Epithelial cell of esophagus (primary cell): Measurements from ENCODE around the gene PHF24.
"Not testable (repeated sequence)": the region's sequence is repeated elsewhere in the genome, so short reads cannot be mapped to it uniquely, and the experiment has no call there.

Experiments
- DNase-seq: peaks from one replicate; pipeline ENCODE4 v3.0.0; 2010; ENCODE audit warnings: low read depth
- H3K4me3 ChIP-seq: 2 replicates; pipeline ENCODE4 v1.5.1; 2011; ENCODE audit warnings: mild to moderate bottlenecking, low read length, control low read depth
- TF ChIP-seq, protein P1 (sequence below): IDR thresholded peaks from 2 replicates; pipeline ENCODE4 v1.5.1; 2011; ENCODE audit warnings: low read depth, mild to moderate bottlenecking, low read length, control low read depth, inconsistent platforms; ENCODE audit not compliant: insufficient read depth; ENCODE audit errors: missing control alignments

The PHF24 gene

GRCh38 chr9:34999576-34999975 is 41.5 kb downstream of the PHF24 start:
- TF ChIP-seq, protein P1, sequence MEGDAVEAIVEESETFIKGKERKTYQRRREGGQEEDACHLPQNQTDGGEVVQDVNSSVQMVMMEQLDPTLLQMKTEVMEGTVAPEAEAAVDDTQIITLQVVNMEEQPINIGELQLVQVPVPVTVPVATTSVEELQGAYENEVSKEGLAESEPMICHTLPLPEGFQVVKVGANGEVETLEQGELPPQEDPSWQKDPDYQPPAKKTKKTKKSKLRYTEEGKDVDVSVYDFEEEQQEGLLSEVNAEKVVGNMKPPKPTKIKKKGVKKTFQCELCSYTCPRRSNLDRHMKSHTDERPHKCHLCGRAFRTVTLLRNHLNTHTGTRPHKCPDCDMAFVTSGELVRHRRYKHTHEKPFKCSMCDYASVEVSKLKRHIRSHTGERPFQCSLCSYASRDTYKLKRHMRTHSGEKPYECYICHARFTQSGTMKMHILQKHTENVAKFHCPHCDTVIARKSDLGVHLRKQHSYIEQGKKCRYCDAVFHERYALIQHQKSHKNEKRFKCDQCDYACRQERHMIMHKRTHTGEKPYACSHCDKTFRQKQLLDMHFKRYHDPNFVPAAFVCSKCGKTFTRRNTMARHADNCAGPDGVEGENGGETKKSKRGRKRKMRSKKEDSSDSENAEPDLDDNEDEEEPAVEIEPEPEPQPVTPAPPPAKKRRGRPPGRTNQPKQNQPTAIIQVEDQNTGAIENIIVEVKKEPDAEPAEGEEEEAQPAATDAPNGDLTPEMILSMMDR = no peak
- no peak overlapping the region for H3K4me3 ChIP-seq
- DNase-seq = no peak

DNA sequence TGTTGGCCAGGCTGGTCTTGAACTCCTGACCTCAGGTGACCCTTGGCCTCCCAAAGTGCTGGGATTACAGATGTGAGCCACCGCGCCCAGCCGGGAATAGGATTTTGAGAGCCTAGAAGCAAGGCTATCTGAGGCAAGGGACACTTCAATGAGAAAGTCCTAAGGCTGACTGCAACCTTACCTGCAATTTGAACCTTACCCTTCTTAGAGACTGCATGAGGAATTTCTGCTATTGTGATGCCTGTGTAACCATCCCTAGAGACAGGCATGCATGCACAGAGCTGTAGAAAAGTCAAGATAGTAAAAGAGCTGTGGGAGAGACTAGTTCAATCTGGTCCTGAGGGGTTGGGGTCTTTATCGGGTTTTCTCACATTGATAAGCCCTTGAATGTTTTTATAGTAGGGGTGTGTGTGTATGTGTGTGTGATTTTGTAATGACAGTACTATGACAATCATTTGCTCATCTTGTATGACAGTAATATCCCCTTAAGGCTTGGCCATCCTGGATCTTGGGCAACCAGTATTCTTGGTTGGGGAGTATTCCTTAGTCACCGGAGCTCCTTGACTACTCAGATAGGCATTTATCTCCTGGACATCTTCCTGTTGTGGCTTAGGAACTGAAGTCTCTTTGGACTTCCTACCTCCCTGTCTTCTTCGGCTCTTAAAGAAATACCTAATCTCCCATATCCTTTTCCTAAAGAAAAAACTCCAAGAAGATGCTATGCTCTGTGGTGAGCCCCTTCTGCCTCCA is 42.6 kb downstream of the PHF24 start:
- TF ChIP-seq, protein P1 = no peak
- peak; percentile 94 for DNase-seq

DNA sequence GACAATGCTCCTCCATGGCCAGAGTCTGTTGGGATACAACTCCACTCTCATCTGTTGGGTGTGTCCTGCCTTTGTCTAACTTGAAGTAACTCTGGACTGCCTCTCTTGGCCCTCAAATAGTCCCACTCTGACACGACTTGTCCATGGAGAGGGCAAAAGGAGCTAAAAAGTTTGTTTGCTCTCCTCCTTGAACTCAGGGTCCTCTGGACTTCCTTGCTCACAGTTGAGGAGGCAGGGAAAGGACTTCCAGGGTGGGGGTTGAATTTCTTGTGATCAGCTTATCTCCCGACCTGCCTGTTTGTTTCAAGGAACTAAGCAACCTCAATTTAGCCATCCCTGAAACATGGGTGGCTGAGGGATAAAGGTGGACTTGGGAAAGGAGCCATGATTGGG is 43.2 kb downstream of the PHF24 start:
- TF ChIP-seq, protein P1 = no peak
- no peak overlapping the region for H3K4me3 ChIP-seq
- DNase-seq = no peak

More for the DNA sequence above, 42.6 kb downstream of the PHF24 start:
- H3K4me3 ChIP-seq = no peak overlapping the region

DNA sequence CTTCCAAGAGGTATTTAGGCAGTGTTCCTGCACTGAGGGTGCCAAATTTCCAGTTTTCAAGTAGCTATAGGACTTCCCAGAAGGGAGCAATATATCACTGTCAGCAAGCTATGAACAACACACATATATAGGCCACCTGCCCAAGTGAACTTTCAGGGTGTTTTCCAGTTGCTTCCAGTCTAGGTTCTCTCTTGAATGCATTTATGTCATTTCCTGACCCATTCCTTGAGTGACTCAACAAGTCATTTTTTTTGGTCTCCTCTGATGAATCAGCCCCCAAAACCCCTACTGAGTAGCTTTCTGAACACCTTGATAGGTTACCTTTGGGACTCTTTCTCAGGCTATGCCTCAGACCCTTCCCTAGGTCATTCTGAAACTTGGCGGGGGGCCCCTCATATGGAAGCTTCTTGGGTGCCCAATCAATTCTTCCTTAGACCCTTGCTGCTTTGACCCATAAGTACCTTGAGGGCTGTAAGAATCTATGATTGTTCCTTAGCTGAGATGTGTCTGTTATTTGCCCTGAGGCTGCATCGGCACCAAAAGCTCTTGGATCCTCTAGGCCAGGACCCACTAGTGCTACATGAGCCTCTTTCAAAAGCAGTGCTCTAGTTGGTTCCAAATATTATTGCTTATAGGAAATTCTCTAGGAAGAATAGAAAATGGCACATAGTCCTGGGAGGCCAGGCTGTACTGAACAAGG is 43.9 kb downstream of the PHF24 start:
- no peak overlapping the region for H3K4me3 ChIP-seq
- peak; percentile 80 for DNase-seq
- TF ChIP-seq, protein P1 = no peak

DNA sequence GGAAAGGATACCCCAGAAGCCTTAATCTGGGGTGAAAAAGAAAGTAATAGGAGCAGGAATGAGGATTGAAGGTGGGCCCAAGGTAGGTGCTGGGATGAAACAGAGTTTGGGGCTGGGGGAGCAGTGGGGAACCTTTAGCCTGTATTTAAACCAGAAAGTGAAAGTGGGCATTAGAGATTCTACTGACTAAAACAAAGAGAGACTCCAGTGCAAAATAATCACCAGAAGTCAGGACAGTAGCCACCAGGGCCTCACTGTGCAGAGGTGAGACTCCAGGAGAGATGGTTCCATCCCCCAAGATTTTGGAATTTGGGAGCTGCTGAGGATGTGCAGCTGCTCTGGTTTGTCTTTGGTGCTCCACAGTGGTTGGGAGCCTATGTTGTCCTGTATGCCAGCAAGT is 44.5 kb downstream of the PHF24 start:
- TF ChIP-seq, protein P1 = no peak
- H3K4me3 ChIP-seq = no peak overlapping the region
- no peak for DNase-seq

DNA sequence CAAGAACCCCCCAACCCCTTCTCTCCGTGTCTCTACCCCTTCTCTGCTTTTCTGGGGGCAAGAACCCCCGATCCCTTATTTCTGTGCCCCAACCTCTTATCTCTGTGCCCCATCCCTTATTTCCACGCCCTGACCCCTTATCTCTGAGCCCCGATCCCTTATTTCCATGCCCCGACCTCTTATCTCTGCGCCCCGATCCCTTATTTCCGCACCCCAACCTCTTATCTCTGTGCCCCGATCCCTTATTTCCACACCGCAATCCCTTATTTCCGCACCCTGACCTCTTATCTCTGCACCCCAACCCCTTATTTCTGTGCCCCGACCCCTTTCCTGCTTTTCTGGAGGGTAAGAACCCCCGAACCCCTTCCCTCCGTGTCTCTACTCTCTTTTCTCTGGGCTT is 46.2 kb downstream of the PHF24 start:
- not testable (repeated sequence) for DNase-seq, H3K4me3 ChIP-seq

- TF ChIP-seq, protein P1 = no peak
- H3K4me3 ChIP-seq = no peak overlapping the region
- no peak for DNase-seq
These were observed 52.4 kb downstream of the PHF24 start for GRCh38 chr9:35010351-35010958.
